LHCN-M2 (cell line): ENCODE results near the gene OR10A4. TPM values are rescaled to one million over a fixed set of nuclear protein-coding genes. Genes with fewer than 3 reads are reported as not detected.
"Not testable (repeated sequence)": the region's sequence is repeated elsewhere in the genome, so short reads cannot be mapped to it uniquely, and the experiment has no call there.

Experiments used
- DNase-seq: peaks from one replicate; pipeline ENCODE4 v3.0.0-alpha.2; 2012; ENCODE audit warnings: low read depth
- polyA plus RNA-seq: library from polyadenylated mRNA; unstranded; fragments of >200 nt; gene quantifications from one replicate; pipeline ENCODE4 v1.2.1, GENCODE V29; 2012; ENCODE audit warnings: missing spikeins
- total RNA-seq: library from RNA; depleted of rRNA; stranded (reverse); fragments of >200 nt; gene quantifications from 2 replicates; pipeline ENCODE4 v1.2.3, GENCODE V29; 2014; rRNA removed

The OR10A4 gene, protein sequence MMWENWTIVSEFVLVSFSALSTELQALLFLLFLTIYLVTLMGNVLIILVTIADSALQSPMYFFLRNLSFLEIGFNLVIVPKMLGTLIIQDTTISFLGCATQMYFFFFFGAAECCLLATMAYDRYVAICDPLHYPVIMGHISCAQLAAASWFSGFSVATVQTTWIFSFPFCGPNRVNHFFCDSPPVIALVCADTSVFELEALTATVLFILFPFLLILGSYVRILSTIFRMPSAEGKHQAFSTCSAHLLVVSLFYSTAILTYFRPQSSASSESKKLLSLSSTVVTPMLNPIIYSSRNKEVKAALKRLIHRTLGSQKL
- not detected in 2 replicates for total RNA-seq
- not detected for polyA plus RNA-seq

- DNase-seq, result no peak
Observed at GRCh38 chr11:6876325-6876724, at the start of gene OR10A4. Gene OR10A4 (plus strand): TSS chr11:6876625. CDS start chr11:6876648, 23 bp downstream.

GRCh38 chr11:6828103-6828502 is 48.3 kb upstream of the OR10A4 start:
- no peak for DNase-seq

DNA sequence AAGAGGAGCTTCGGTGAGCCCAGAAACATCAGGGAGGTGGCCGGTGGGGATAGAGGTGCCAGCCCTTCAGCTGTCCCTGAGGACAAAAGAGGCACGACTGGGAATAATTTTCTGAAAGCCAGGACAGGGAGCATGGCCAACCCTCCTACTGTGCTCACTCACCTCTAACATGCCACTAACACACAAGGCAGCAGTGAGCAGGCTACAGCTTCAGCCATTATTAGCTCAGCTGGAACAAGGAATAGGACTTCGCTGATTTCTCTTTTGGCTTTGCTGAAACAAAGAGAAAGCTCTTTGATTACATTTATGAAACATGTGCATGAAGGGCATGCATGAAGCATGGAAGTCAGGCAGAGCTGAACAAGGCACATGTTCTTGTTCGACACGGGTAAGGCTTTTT is 43.1 kb upstream of the OR10A4 start:
- DNase-seq, result no peak

GRCh38 chr11:6834021-6834420 is 42.4 kb upstream of the OR10A4 start:
- no peak for DNase-seq

GRCh38 chr11:6841694-6842093 is 34.7 kb upstream of the OR10A4 start:
- no peak for DNase-seq

GRCh38 chr11:6843670-6844069 is 32.8 kb upstream of the OR10A4 start:
- no peak for DNase-seq

DNA sequence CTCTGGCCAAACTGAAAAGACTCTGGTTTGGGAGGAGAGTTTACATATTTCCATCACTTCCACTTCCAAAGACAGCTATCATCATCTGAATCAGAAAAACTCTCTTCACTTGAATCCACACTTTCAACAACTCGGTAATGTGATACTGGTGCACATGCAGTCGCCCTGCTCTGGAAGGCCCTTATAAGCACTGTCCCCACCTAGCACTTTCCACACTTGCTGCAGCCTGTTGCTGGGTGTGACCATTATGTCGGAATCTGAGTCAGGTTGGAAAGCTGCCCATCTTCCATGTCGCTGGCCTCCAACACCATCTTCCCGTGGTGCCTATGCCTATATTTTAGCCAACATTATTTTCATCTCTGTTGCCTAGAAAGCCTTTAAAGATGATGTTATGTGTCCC is 32.1 kb upstream of the OR10A4 start:
- DNase-seq, result peak; percentile 1

DNA sequence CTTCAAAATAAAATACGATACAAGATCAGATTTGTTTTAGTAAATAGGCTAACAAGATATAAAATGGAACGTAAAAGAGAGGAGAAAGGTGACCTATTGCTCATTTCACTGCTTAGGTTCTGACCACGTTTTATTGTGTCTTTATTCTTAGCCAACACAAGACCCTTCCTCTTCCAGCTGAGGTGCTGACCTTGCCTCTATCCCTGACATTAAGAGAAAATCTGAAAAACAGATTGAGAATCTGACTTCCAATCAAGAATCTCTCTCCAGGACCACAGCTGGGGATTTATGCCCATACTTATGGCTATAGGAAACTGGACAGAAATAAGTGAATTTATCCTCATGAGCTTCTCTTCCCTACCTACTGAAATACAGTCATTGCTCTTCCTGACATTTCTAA is 31.0 kb upstream of the OR10A4 start, which contains the start of gene OR10A5:
OR10A5 (plus strand) TSS at position 301 of the 400 bp plus-strand sequence; CDS start at position 301, 0 bp downstream.
- DNase-seq, result no peak

GRCh38 chr11:6850526-6850925 is 25.9 kb upstream of the OR10A4 start:
- no peak for DNase-seq

DNA sequence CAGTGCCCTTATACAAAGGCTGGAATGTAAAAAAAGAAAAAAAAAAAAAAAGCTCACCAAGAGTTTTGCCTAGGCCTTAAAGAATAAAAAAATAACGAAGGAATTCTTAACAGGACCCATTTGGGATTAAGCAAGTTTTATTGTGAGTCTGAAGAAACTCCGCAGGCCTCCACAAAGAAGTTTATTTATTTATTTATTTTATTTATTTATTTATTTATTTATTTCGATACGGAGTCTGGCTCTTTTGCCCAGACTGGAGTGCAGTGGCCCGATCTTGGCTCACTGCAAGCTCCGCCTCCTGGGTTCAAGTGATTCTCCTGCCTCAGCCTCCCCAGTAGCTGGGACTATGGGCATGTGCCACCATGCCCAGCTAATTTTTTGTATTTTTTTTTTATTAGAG is 21.6 kb upstream of the OR10A4 start:
- DNase-seq, result not testable (repeated sequence)

DNA sequence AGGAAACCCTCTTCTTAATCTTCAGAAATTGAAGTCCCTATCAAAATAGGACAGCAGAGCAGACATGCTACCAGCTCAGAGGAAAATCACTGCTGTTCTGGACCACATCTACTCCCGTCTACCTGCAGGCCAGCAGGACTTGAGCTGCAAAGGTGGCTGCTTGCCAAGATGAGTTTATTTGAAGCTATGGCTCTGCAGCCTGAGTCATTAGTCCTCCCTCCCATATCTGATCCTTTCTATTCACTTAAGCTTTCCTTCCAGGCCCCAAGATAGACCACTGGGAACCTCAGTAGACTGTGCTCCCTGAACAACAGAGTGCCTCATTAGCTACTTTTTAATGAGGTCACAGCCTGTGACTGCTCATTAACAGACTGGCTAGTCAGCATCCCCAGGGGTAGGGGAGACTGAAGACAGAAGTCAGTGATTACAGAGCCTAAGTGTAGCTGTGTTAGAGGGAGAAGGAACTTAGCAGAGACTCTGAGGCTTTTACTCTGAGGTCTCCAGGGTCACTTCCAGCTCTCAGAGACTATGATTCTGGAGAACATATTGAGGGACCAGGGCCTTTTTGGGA is 20.4 kb upstream of the OR10A4 start:
- DNase-seq, result peak; percentile 2

GRCh38 chr11:6856871-6857270 is 19.6 kb upstream of the OR10A4 start:
- no peak for DNase-seq

GRCh38 chr11:6862961-6863360 is 13.5 kb upstream of the OR10A4 start, which contains the start of gene OR10A2:
Gene OR10A2 (plus strand): TSS chr11:6863057. CDS start chr11:6869755, 6,698 bp downstream.
- DNase-seq, result no peak

DNA sequence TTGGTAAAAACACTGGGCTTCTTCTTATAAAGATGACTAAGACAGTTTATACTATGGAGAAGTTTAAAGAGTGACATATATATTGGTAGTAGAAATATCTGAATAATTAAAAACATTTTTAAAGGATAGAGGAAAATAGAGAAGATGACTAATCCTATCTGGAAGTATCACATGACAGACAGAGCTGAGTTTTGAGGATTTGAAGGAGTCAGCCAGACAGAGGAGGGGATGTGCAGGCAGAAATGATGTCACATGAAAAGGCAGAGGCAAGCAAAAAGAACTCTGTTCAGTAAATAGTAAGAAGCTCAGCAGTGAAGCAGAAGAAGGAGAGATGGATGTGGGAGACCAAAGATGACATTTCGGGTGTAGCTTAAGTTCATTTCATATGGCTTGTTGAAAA is 12.0 kb upstream of the OR10A4 start:
- DNase-seq, result peak; percentile 17

- no peak for DNase-seq
Observed at GRCh38 chr11:6871278-6871677, 5.1 kb upstream of the OR10A4 start.

GRCh38 chr11:6875761-6876160 is 664 bp upstream of the OR10A4 start:
- no peak for DNase-seq

- DNase-seq, result no peak
Observed at GRCh38 chr11:6876914-6877313, 489 bp downstream of the OR10A4 start.

DNA sequence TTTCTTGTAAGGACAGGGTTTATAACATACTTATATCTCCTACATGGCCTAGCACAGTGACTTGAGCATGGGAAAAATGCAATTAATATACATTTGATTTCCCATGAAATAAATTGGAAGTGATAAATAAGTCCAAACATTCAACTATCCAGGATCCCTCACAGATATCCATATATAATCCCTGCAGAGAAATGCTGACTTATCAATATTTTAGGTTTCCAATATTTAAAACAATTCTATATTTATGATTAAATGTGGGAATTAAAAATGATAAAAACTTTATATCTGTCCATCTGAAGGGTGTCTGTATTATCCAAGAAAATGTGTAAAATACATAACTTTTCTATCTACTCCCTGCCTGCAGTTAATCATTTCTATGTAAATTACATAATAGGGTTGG is 6.3 kb downstream of the OR10A4 start:
- DNase-seq, result no peak

DNA sequence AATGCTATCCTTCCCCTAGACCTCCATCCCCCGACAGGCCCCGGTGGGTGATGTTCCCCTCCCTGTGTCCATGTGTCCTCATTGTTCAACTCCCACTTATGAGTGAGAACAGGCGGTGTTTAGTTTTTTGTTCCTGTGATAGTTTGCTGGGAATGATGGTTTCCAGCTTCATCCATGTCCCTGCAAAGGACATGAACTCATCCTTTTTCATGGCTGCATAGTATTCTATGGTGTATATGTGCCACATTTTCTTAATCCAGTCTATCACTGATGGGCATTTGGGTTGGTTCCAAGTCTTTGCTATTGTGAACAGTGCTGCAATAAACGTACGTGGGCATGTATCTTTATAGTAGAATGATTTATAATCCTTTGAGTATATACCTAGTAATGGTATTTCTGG is 11.3 kb downstream of the OR10A4 start:
- DNase-seq, result not testable (repeated sequence)

DNA sequence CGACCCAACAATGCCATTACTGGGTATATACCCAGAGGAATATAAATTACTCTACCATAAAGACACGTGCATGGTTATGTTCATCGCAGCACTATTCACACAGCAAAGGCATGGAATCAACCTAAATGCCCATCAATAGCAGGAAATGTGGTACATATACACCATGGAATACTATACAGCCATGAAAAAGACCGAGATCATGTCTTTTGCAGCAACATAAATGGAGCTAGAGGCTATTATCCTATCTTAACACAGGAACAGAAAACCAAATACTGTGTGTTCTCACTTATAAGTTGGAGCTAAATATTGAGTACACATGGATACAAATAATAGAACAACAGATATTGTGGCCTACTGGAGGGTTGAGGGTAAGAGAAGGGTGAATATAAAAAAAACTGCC is 12.4 kb downstream of the OR10A4 start:
- no peak for DNase-seq

DNA sequence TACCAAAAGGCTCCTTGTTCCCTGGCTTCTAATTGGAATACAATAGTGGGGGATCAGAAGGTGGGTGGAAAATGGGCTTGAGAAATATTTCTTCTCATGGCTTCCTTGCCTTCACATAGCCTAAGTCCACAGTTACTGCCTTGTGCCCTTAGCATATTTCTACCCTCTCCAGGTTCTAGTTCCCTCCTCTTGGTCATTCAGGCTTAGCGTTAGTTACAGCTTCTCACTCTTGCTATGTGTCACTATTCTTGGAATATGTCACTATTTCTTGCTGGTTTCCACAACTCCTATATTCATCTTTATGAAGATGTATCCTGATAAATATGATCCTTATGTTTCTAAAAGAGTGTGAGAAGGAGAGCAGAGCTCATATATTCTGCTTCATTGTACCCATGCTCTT is 13.4 kb downstream of the OR10A4 start:
- no peak for DNase-seq

DNA sequence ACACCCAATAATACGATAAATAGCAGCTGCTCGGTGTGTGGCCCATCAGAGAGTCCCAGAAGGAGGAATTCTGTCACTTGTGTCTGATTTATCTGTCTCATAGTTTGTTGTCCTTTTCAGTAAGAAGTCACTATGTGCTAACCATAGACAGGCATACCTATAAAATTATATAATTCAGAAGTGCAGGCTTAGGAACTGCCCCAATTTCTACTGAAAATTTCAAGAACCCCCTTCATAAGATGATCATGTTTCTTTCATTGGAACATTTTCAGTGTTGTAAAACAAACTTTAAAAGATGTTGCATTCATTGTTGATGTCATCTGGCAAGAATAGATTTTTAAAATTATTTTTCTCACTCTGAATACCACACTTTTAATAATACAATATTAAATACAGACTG is 16.0 kb downstream of the OR10A4 start, which contains the start of gene OR2D2:
OR2D2 (minus strand) TSS at position 101 of the 400 bp plus-strand sequence; CDS start at position 101, 0 bp downstream.
- DNase-seq, result no peak

DNA sequence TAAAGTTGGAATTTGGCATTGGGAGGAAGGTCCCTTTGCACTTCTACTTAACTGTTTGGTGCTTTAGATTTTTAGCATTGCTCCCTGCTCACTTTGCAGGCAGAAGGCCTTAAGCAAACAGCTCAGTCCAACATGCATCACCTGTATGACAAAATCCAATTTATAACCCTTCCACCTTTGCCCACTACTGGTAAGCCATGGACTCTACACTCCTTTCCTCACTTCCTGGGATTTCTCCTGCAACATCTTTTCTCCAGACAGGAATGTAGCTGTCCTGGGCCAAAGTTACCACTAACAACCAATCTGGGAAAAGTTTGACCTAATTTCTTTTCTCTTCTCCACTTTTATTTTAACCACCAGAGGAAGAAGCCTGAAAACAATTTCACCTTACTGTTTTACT is 17.7 kb downstream of the OR10A4 start:
- no peak for DNase-seq
